Skin of body (tissue), 3 donors: ENCODE data around the gene SYNE3. TPM values are rescaled to one million over a fixed set of nuclear protein-coding genes. Genes with fewer than 3 reads are reported as not detected.

Experiments used
- DNase-seq: peaks from one replicate; lab custom pipeline; 2025; lab: John Stamatoyannopoulos, UW
- small RNA-seq: library from RNA; depleted of rRNA; stranded (forward); fragments of <200 nt; gene quantifications from one replicate; pipeline ENCODE3, GENCODE V24; 2014; ENCODE audit warnings: low replicate concordance
- total RNA-seq: library from RNA; depleted of rRNA; stranded (reverse); fragments of >200 nt; gene quantifications from one replicate; pipeline ENCODE4 v1.2.3, GENCODE V29; 2014

Gene SYNE3
- total RNA-seq, 1 donor from 2014 or later = 13.9 TPM

- DNase-seq = no peak
Measured at GRCh38 chr14:95478309-95478708, 38.1 kb downstream of the SYNE3 start.

DNA sequence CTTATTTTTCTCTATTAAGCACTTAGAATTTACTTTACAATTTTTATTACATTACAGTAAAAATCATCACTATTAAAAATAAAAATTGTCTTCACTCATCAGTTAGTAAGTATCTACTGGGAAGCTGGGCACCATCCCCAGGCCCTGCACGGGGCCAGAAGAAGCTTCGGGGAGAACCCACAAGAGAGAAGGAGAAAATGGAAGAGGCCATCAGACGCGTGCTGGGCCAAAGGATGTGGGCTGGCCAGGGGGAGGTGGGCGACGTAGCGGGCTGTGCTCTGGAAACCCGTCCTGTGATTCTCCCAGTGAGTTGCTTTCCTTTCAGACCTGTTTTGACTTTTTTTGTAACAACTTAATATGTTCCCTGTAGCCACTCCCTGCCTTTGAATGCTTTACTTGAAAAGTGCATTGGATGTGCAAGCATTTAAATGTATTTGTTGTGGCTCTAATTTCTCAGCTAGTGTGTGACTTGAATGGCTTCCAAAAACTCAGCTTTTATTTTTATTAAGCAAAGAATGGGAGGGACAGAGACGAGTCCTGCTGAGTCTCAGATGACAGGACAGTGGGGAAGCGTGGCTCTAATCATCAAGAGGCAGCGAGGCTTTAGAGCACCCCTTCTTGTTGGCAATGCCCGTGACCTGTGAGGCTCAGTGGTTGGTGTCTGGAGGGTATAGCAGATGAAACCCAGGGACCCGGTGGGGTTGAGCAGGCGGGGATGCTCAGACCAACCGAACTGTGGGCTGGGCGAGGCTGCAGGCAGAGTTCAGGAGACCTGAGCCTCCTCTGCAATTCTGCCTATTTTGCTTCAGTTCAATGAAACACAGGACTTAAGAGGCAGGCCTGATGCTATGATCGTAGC lies 38.8 kb downstream of the SYNE3 start:
- peak; percentile 27 for DNase-seq

GRCh38 chr14:95476747-95477146 lies 39.7 kb downstream of the SYNE3 start:
- no peak for DNase-seq

GRCh38 chr14:95475540-95476240 lies 40.8 kb downstream of the SYNE3 start:
- no peak for DNase-seq

DNA sequence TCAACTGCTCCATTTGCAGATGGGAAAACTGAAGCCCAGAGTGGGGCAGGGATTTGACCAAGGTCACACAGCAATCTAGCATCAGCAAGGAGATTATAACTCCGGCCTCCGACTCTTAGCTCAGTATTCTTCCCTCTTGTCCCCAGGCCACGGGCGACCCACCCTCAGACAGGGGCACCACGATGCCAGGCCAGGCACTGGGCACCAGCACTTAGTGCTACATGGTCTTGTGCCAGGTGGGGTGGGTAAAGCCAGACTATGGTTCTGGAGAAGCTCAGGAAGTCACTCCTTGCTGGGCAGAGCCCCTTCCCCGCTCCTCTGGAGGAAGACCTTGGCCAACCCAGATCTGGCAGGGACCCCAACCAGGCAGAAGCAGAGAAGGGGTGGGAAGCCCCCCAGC lies 41.5 kb downstream of the SYNE3 start:
- DNase-seq = no peak

DNA sequence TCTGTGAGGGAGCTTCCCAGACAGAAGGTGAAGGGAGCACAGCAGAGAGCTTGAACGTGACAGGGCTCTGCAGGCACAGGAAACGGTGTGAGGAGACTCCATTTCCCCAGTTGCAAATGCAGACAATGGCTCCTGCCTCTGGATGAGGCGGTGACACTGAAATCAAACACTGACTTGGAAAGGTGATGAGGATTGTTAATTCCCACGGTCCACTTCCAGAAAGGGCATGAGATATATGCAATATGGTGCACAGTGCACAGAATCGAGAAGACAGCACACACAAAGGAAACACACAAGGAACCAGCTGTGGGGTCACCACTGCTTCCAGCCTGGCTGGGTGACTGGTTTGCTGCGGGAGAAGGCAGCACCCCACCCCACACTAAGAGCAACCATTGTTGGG lies 42.0 kb downstream of the SYNE3 start:
- DNase-seq = no peak

DNA sequence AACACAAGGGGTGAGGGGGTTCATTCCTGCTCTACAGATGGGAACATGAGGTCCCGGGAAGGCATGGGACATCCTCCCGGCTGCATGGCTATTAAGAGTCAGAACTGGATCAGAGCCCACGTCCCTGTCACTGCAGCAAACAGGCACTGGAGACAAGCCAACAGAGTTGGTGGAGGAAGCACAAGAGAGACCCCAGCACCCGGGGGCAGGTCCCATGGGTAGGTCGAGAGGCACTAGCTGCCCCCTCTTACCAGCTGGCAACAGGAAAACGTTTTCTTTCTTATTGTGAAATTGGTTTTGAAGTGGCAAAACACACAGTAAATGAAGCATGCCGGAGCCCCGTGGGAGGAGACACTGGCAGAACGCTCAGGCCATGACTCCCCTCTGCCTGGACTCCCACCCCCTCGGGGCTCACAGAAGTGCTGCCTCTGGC lies 43.6 kb downstream of the SYNE3 start:
- DNase-seq = no peak

- DNase-seq = no peak
Measured at GRCh38 chr14:95471476-95471875, 45.0 kb downstream of the SYNE3 start.

GRCh38 chr14:95471016-95471415 lies 45.4 kb downstream of the SYNE3 start:
- DNase-seq = peak; percentile 15

DNA sequence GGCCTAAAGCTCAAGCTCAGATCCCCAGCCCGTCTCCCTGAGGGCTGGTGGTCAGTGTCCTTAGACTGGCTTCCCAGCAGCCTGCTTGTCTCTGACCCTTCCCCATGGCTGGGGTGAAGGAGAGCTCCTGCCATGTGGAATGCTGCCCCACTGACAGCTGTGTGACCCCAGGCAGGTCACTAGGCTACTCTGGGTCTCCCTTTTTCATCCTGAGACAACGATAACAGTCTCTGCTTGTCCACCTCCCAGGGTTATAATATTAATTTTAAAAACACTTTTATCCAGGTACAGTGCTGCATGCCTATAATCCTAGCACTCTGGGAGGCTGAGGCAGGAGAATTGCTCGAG lies 47.3 kb downstream of the SYNE3 start:
- no peak for DNase-seq

DNA sequence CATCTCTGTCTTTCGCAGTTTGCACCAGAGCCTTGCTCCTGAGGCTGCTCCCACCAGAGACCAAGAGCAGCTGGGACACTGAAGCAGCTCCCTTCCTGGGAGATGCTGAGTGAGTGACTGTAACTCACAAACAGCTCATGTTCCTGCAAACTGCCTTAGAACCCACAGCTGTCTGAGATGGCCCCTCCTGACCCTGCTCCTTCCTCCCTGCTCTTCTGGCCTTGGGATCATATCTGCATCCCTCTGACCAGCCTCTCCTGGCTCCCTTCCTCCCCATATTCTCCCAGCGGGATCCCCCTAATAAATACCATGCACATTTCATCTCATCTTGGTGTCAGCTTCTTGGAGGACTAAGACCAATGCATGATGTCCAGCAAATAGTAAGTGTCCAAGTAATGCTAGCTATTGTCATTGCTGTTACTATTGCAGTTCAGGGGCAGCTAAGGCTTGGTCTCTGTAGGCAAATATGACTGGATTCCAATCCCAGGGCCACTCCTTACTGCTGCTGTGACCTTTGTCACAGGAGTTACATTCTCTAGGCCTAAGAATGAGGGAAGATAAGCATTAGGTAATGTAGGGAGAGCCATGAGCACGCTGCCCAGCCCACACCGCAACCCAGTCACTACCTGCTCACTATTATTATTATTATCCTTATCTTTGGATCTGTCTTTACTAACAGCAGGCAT lies 47.9 kb downstream of the SYNE3 start:
- DNase-seq = no peak

GRCh38 chr14:95467657-95468056 lies 48.8 kb downstream of the SYNE3 start:
- DNase-seq = no peak

GRCh38 chr14:95467232-95467631 lies 49.2 kb downstream of the SYNE3 start:
- no peak for DNase-seq

Small RNAs within 50 kb of the gene (small RNA-seq; reads per million reads assigned to genes)
- gene SCARNA13 = 9.0 reads per million, percentile 92 among the genes with 10 or more reads in this experiment

Other genes starting within 250 kb of the SYNE3 start
- 13.6 TPM for gene CLMN, start 196.7 kb downstream of the SYNE3 start, total RNA-seq
- 38.5 TPM for gene GLRX5, start 18.4 kb upstream of the SYNE3 start, total RNA-seq
- not detected for gene TCL1B, start 169.8 kb upstream of the SYNE3 start, total RNA-seq
- 1.7 TPM for gene TCL1A, start 197.5 kb upstream of the SYNE3 start, total RNA-seq